Common myeloid progenitor, CD34-positive (primary cell): Measurements from ENCODE around the gene ATG5.

Source experiments
- CTCF ChIA-PET: fragments of 350-600 bp; sonication (Branson Sonifier 250); formaldehyde crosslinking; loops from one replicate; lab custom pipeline; 2021; ENCODE audit warnings: antibody characterized with exemption; lab: Charles Lee
- POLR2A ChIA-PET: fragments of 350-600 bp; sonication (Branson Sonifier 250); formaldehyde crosslinking; loops from one replicate; lab custom pipeline; 2021; ENCODE audit warnings: antibody characterized with exemption; lab: Charles Lee
- DNase-seq, 3 donors: peaks; one replicate each; pipeline versions ENCODE4 v3.0.0 to v3.0.0-alpha.2; 2013
- H3K27ac ChIP-seq, 2 experiments: 1 replicate in 1 of 2; 2 replicates in 1 of 2; pipeline ENCODE4 v1.7.0; 2013; ENCODE audit warnings: inconsistent platforms in 2 of 2, low read length in 2 of 2, mild to moderate bottlenecking in 2 of 2, low read depth in 1 of 2, moderate library complexity in 1 of 2; ENCODE audit not compliant: severe bottlenecking in 2 of 2, insufficient read depth in 1 of 2, poor library complexity in 1 of 2
- H3K27me3 ChIP-seq, 5 experiments: replicated peaks in 2 of 5; 1 replicate in 3 of 5; 2 replicates in 2 of 5; pipeline versions ENCODE4 v1.6.1 to v1.7.0; 2013; ENCODE audit warnings: low read length in 4 of 5, mild to moderate bottlenecking in 2 of 5, moderate library complexity in 2 of 5, inconsistent platforms in 1 of 5; ENCODE audit not compliant: insufficient read depth in 5 of 5, control insufficient read depth in 4 of 5
- H3K36me3 ChIP-seq, 4 experiments: 1 replicate in 2 of 4; 2 replicates in 2 of 4; pipeline versions ENCODE4 v1.6.1 to v1.7.0; 2013; ENCODE audit warnings: low read length in 3 of 4, control low read depth in 1 of 4, mild to moderate bottlenecking in 1 of 4; ENCODE audit not compliant: control insufficient read depth in 4 of 4, insufficient read depth in 4 of 4
- H3K4me1 ChIP-seq, 4 experiments: 1 replicate in 3 of 4; 2 replicates in 1 of 4; pipeline versions ENCODE4 v1.6.1 to v1.7.1; 2013; ENCODE audit warnings: low read length in 3 of 4, mild to moderate bottlenecking in 3 of 4, control low read depth in 1 of 4, inconsistent platforms in 1 of 4, moderate library complexity in 1 of 4; ENCODE audit not compliant: control insufficient read depth in 4 of 4, insufficient read depth in 4 of 4; ENCODE audit errors: control extremely low read depth in 1 of 4
- H3K4me3 ChIP-seq, 7 experiments: 1 replicate in 4 of 7; 2 replicates in 3 of 7; pipeline versions ENCODE4 v1.5.1 to v1.7.0; 2013; ENCODE audit warnings: mild to moderate bottlenecking in 7 of 7, low read length in 6 of 7, moderate library complexity in 6 of 7, inconsistent platforms in 2 of 7, low read depth in 2 of 7, control low read depth in 1 of 7; ENCODE audit not compliant: insufficient read depth in 4 of 7, control insufficient read depth in 1 of 7; ENCODE audit errors: extremely low read depth in 1 of 7
- H3K9me3 ChIP-seq, 5 experiments: 1 replicate in 4 of 5; 2 replicates in 1 of 5; pipeline versions ENCODE4 v1.6.1 to v1.7.1; 2013; ENCODE audit warnings: low read length in 4 of 5, mild to moderate bottlenecking in 2 of 5, inconsistent platforms in 1 of 5, low read depth in 1 of 5, moderate library complexity in 1 of 5; ENCODE audit not compliant: control insufficient read depth in 4 of 5, insufficient read depth in 2 of 5; ENCODE audit errors: control extremely low read depth in 1 of 5
- WGBS: methylation state at CpG from one replicate; pipeline ENCODE4 v1.1.5; 2013; ENCODE audit not compliant: insufficient coverage; 5-methylcytosine and 5-hydroxymethylcytosine counted together

Gene ATG5

DNA sequence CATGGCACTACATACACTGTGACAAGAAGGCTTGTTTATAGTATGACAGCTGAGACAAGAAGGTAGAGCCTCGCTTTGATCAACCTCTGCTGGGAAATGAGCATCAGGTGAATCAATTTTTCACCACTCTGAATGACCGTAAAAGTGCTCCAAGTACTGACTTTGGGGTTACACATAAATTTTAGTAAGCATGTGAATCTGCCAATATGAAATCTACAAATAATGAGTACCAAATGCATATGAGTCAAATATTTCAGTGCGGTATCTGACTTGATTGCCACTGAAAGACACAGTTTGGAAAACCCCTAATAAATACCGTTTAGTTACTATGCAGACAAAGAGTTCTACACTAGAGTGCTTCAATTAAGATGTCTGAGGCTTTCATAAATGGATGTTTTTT is 77.8 kb downstream of the ATG5 start:
- H3K9me3 ChIP-seq: no peaks in the 10 kb centered on the region
- no peaks in the 10 kb centered on the region for H3K4me1 ChIP-seq
- H3K4me3 ChIP-seq: no peak overlapping the region
- CTCF ChIA-PET: no interaction called here
- no peaks in the 10 kb centered on the region for H3K27me3 ChIP-seq
- POLR2A ChIA-PET: no interaction called here
- H3K36me3 ChIP-seq: peaks cover 5 to 14% (median 11%) of the 10 kb centered on the region in 4 experiments
- 100% methylated on average over 3 of the region's 4 CpGs for WGBS
- DNase-seq: no peak
- H3K27ac ChIP-seq: no peak overlapping the region

- Histone ChIP-seq H3K4me3 (no peak overlapping the region), H3K9me3 (no peaks in the 10 kb centered on the region), H3K36me3 (peaks cover 5 to 14% (median 11%) of the 10 kb centered on the region in 4 experiments), H3K27ac (no peak overlapping the region), H3K27me3 (no peaks in the 10 kb centered on the region), H3K4me1 (no peaks in the 10 kb centered on the region)
- CTCF ChIA-PET: no interaction called here
- WGBS: no CpG with 5 or more reads among the region's 3 CpGs
- DNase-seq: no peak
- POLR2A ChIA-PET: no interaction called here
Observed at GRCh38 chr6:106247293-106247692, 78.3 kb downstream of the ATG5 start.

DNA sequence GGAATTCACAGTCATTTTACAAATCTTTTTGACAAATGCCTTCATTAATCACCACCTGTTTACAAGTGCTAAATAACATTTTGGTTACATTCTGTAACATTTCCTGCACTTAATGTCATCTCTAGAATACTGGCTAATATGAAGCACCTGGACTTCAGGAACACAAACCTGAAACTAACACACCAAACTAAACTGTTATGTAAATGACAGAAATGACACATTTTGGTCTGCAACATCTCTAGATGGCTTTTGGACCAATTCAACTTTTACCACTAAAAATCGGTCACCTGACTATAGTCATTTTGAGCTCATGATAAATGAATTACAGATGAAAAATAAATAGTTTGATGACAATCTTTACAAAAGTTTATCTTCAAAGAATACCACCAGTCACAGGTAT is 80.6 kb downstream of the ATG5 start:
- H3K4me3 ChIP-seq: no peak overlapping the region
- H3K27ac ChIP-seq: no peak overlapping the region
- peaks cover 5 to 17% (median 15%) of the 10 kb centered on the region in 4 experiments for H3K36me3 ChIP-seq
- ChIA-PET POLR2A (no interaction called here), CTCF (no interaction called here)
- no peaks in the 10 kb centered on the region for H3K27me3 ChIP-seq
- H3K9me3 ChIP-seq: peaks cover 0 to 4% (median 0%) of the 10 kb centered on the region in 5 experiments
- WGBS: no CpG with 5 or more reads among the region's 1 CpG
- DNase-seq: no peak
- no peaks in the 10 kb centered on the region for H3K4me1 ChIP-seq

DNA sequence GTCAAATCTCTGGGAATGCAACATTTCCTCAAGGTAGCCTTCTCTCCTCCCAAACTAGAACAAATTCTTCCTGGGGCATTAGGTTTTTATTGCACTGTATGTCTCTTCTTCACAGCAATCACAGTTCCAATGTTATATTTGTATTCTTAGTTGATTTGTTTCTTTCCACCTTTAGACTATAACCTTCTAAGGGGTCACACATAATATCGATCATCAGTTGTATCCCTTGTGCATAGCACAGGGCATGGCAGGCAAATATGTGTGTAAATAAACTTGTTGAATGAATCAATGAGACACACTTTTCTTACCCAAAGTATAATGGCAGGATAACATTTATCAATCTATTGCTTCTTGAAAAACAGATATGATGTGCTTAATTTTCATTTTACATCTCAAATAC is 81.0 kb downstream of the ATG5 start:
- H3K27me3 ChIP-seq: no peaks in the 10 kb centered on the region
- H3K27ac ChIP-seq: no peak overlapping the region
- DNase-seq: no peak
- WGBS: no CpG with 5 or more reads among the region's 1 CpG
- no peak overlapping the region for H3K4me3 ChIP-seq
- H3K9me3 ChIP-seq: peaks cover 0 to 4% (median 0%) of the 10 kb centered on the region in 5 experiments
- H3K4me1 ChIP-seq: no peaks in the 10 kb centered on the region
- ChIA-PET CTCF (interaction anchor here (0.6 to 1.2 kb wide), 2 partner anchors 126 to 530 kb away, joined by 3 read pairs; no protein-coding TSS in a partner anchor), POLR2A (no interaction called here)
- H3K36me3 ChIP-seq: peaks cover 5 to 17% (median 15%) of the 10 kb centered on the region in 4 experiments

DNA sequence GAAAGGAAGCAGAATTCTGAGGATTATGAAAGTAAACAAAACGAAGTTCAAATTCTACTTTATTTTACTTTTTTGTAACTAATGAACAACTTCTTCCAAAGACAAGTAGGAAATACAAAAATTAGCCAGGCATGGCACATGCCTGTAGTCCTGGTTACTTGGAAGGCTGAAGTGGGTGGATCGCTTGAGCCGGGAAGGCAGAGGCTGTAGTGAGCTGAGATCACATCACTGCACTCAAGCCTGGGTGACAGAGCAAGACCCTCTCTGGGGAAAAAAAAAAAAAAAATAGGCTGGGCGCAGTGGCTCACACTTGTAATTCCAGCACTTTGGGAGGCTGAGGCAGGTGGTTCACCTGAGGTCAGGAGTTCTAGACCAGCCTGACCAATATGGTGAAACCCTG is 82.3 kb downstream of the ATG5 start:
- Histone ChIP-seq H3K27ac (no peak overlapping the region), H3K27me3 (no peaks in the 10 kb centered on the region), H3K36me3 (peaks cover 0 to 17% (median 16%) of the 10 kb centered on the region in 4 experiments), H3K9me3 (peaks cover 0 to 4% (median 0%) of the 10 kb centered on the region in 5 experiments), H3K4me1 (no peaks in the 10 kb centered on the region), H3K4me3 (no peak overlapping the region)
- POLR2A ChIA-PET: no interaction called here
- DNase-seq: no peak
- CTCF ChIA-PET: interaction anchor here (1.2 kb wide), 1 partner anchor 529 kb away, joined by 3 read pairs; no protein-coding TSS in a partner anchor
- 100% methylated on average over 2 of the region's 4 CpGs for WGBS

GRCh38 chr6:106241498-106241897 is 84.1 kb downstream of the ATG5 start:
- CTCF ChIA-PET: no interaction called here
- POLR2A ChIA-PET: no interaction called here

DNA sequence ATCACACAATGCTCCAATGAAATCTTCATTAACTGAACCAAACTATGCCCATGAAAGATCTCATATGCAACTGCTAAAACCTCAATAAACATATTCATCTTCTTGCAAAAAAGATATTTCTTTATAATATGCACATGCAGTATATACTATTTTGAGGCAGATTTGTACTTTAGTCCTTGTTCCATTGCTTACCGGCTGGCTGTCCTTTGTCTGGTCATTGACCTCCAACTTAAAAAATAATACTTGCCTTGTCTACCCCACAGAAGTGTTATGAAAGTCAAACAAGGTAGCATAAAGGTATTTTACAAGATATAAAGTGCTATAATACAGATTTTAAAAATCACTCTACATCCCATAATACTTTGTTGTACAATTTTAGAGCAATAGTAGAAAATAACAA is 88.3 kb downstream of the ATG5 start:
- no peak for DNase-seq
- H3K27ac ChIP-seq: no peak overlapping the region
- no peaks in the 10 kb centered on the region for H3K4me1 ChIP-seq
- no peaks in the 10 kb centered on the region for H3K27me3 ChIP-seq
- peaks cover 2 to 19% (median 3%) of the 10 kb centered on the region in 5 experiments for H3K9me3 ChIP-seq
- POLR2A ChIA-PET: no interaction called here
- peaks cover 4 to 29% (median 9%) of the 10 kb centered on the region in 4 experiments for H3K36me3 ChIP-seq
- no CpG with 5 or more reads among the region's 1 CpG for WGBS
- H3K4me3 ChIP-seq: no peak overlapping the region
- CTCF ChIA-PET: interaction anchor here (1.0 kb wide), 1 partner anchor 806 kb away, joined by 3 read pairs; no protein-coding TSS in a partner anchor

More at GRCh38 chr6:106241498-106241897, 84.1 kb downstream of the ATG5 start:
- Histone ChIP-seq H3K27ac (no peak overlapping the region), H3K27me3 (no peaks in the 10 kb centered on the region), H3K4me1 (no peaks in the 10 kb centered on the region), H3K9me3 (peaks cover 0 to 4% (median 0%) of the 10 kb centered on the region in 5 experiments), H3K36me3 (peaks cover 0 to 12% (median 9%) of the 10 kb centered on the region in 4 experiments), H3K4me3 (no peak overlapping the region)
- no peak for DNase-seq
